RWPE1 (cell line): ENCODE measurements around the gene CPA1.

ENCODE experiments used
- CTCF ChIA-PET: fragments of 350-600 bp; sonication (Branson Sonifier 250); formaldehyde crosslinking; extraction: SDS; loops from one replicate; lab custom pipeline; 2021; lab: Yijun Ruan, JAX
- POLR2A ChIA-PET: fragments of 400-600 bp; formaldehyde crosslinking; extraction: SDS; loops from one replicate; lab custom pipeline; 2020; ENCODE audit warnings: antibody characterized with exemption; ENCODE audit not compliant: low non-redundant PET; lab: Yijun Ruan, JAX
- DNase-seq: peaks from one replicate; pipeline ENCODE4 v3.0.0; 2012; ENCODE audit warnings: low spot score
- H3K27ac ChIP-seq: fragments of 450-650 bp; 2 replicates; pipeline ENCODE4 v1.5.1; 2017
- TF ChIP-seq, protein P1 (sequence below): fragments of 450-650 bp; conservative IDR thresholded peaks from 2 replicates; pipeline ENCODE4 v1.5.1; 2017; ENCODE audit warnings: low read depth, mild to moderate bottlenecking

CPA1 gene

DNA sequence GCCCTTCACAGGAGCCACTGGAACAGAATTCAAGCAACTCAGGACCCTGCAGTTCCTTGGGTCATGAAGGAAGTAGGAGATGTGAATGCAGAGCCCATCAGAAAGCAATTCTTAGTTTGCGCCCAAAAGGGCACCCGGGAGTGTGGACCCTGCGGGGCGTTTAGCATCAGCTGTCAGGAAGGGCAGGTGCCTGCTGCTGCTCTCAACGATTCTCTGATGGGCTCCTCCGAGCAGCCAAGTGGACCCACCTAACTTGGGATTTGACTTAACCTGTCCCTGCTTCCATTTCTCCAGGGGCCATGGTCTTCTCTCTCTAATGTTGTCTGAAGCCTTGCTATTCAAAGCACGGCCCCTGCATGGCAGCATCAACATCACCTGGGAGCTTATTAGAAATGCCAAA, 18.6 kb upstream of the CPA1 start:
- ChIA-PET CTCF (no interaction called here), POLR2A (no interaction called here)
- DNase-seq: no peak
- TF ChIP-seq, protein P1, sequence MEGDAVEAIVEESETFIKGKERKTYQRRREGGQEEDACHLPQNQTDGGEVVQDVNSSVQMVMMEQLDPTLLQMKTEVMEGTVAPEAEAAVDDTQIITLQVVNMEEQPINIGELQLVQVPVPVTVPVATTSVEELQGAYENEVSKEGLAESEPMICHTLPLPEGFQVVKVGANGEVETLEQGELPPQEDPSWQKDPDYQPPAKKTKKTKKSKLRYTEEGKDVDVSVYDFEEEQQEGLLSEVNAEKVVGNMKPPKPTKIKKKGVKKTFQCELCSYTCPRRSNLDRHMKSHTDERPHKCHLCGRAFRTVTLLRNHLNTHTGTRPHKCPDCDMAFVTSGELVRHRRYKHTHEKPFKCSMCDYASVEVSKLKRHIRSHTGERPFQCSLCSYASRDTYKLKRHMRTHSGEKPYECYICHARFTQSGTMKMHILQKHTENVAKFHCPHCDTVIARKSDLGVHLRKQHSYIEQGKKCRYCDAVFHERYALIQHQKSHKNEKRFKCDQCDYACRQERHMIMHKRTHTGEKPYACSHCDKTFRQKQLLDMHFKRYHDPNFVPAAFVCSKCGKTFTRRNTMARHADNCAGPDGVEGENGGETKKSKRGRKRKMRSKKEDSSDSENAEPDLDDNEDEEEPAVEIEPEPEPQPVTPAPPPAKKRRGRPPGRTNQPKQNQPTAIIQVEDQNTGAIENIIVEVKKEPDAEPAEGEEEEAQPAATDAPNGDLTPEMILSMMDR: no peak
- H3K27ac ChIP-seq: no peak overlapping the region

DNA sequence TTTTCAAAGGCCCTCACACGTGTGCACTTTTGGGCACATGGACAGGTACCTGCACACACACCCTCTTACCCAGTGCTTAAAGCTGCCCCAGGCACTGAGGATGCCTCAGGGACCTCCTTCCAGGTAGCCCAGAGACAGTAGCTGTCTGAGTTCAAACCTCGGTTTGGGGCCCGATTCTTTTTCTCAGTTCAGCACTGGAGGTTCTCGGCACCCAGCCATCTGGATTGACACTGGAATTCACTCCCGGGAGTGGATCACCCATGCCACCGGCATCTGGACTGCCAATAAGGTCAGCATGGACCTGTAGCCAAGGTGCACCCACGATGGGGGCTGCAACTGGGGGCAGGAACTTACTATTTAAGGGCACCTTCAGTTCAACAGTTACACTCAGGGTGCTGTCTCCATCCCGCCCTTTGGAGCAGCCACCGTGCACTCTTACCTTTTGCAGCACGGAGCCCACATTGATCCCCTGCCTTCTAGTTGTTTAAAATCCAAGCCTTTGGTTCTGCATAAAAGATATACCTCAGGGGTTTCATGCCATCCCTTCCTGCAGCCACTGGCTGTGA, 18.0 kb upstream of the CPA1 start:
- TF ChIP-seq, protein P1: no peak
- ChIA-PET CTCF (interaction anchor here (0.6 kb wide), 1 partner anchor 118 kb away, joined by 3 read pairs; no protein-coding TSS in a partner anchor), POLR2A (no interaction called here)
- peak overlapping the region; percentile 90 for H3K27ac ChIP-seq
- DNase-seq: no peak

DNA sequence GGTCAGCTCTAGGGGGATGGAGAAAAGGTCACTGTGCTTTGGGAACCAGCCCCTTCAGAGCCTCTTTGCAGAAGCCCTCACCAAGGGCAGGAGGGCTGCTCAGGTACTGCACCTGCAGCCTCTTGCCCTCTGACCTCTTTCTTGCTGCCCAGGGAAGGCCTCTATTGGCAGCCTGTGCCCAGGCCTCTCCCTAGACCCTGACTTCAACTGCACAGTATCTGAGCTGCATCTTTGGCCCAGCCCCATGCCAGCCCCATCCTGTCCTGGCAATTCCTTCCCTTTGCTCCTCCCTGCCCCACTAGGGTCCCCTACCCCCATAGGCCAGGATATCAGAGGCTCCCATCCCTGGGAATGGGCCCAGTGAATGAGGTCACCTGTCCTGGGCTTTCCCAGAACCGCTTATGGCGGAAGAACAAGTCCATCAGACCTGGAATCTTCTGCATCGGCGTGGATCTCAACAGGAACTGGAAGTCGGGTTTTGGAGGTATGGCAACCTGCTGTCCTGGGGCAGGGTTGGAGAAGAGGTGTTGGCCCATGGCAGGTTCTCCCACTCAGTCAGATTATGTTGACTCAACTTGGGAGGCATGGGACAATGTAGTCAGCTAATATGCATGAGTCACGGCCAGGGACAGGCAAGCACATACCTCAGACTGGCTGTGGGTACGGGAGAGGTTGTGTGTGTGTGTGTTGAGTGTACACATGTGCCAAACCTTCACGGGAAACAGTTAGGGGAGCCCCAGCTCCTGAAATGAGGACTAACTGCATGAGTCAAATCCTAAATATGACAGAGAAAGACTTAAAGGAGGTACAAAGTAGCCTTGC, 17.1 kb upstream of the CPA1 start:
- peak; percentile 81 for DNase-seq
- TF ChIP-seq, protein P1: no peak
- H3K27ac ChIP-seq: peak overlapping the region; percentile 90
- CTCF ChIA-PET: no interaction called here
- POLR2A ChIA-PET: no interaction called here

DNA sequence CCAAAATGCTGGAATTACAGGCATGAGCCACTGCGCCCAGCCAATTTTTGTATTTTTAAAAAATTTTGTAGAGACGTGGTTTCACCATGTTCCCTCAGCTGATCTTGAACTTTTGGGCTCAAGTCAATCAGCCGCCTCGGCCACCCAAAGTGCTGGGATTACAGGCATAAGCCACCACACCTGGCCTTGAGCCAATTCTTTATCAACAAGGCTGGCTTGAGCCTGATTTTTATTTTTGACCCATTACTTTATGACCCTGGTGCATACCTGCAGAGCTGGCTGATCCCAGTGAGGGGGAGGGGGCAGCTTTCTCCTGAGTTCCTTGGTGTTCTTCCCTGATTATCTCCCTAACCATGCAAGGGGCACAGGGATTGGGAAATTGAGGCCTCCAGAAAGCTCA, 15.8 kb upstream of the CPA1 start:
- POLR2A ChIA-PET: no interaction called here
- peak overlapping the region; percentile 90 for H3K27ac ChIP-seq

DNA sequence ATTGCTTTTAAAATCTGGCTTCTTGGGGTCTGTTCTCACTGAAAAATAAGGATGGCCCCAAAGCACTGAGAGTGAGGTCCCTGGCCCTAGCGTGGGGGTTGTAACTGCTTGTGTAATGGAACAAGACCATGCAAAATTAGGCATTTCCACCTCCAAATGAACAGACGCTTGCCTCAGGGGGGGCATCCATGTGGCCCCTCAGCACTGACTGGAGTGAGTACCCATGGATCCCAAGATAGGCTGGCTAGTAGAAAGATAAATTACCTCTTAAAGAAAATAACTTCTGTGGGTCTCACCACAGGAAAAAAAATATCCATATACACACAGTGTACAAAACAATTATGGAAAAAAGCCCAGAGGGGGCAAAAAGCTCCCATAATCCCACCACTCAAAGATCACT, 15.2 kb upstream of the CPA1 start:
- DNase-seq: no peak
- CTCF ChIA-PET: interaction anchor here (0.5 kb wide), 1 partner anchor 142 kb away, joined by 4 read pairs; no protein-coding TSS in a partner anchor
- peak overlapping the region; percentile 90 for H3K27ac ChIP-seq
- POLR2A ChIA-PET: no interaction called here
- TF ChIP-seq, protein P1: no peak

More for the DNA sequence above, 15.8 kb upstream of the CPA1 start:
- DNase-seq: no peak
- CTCF ChIA-PET: interaction anchor here (0.5 kb wide), 1 partner anchor 143 kb away, joined by 4 read pairs; no protein-coding TSS in a partner anchor
- TF ChIP-seq, protein P1: no peak

DNA sequence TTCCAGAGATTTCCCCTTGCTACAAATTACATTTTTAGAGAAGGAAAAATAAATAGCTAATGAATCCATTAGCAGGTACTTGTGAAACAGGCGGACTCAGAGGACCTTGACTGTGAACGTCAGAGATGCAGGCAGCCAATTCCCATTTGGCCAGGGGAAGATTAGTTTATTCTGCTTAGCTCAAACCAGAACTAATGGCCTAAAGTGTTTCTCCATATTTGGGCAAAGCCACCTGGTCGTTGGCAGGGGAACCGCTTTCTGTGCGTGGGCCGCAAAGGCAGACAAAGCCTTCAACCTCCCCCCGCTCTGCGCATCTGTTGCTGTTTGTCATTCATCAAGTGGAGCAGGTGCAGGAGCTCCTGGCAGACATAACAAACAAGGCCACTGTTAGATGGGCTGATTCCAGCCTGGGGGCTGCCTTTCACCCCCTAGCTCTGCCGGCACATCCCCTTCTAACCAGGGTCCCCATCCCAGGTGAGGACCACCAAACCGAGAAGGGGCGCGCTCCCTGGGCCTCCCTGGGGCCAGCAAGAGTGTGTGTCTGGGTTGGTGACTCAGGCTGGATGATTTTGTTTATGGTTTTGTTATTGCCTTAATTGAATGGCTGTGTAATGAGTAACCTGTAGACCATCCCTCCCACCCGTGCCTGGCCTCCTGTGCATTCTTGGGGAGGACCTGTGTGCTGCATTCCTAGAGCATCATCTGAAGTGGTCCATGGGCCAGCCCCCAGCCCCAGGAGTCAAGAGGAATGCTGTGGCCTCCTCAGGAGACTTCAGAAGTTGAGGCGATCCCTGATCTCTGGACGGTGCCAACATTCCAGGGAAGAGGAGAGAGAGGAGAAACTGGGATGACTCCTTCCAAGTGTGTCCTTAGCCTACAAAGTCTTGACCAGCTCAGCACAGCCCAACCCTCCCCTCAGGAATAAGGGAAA, 14.5 kb upstream of the CPA1 start:
- TF ChIP-seq, protein P1: no peak
- ChIA-PET CTCF (no interaction called here), POLR2A (no interaction called here)
- no peak for DNase-seq
- H3K27ac ChIP-seq: no peak overlapping the region; the same call in 1 of the 2 replicates
